Epidermal melanocyte (primary cell): ENCODE data around the gene CPD.

Experiments used
- DNase-seq: peaks from one replicate; pipeline ENCODE4 v3.0.0; 2011; ENCODE audit warnings: low spot score; ENCODE audit not compliant: insufficient read length

The CPD gene

GRCh38 chr17:30503558-30503957 is 124.8 kb downstream of the CPD start:
- DNase-seq = no peak

- no peak for DNase-seq
Measured at GRCh38 chr17:30505868-30506417, 127.2 kb downstream of the CPD start.

GRCh38 chr17:30506481-30506880 is 127.8 kb downstream of the CPD start:
- DNase-seq = no peak

DNA sequence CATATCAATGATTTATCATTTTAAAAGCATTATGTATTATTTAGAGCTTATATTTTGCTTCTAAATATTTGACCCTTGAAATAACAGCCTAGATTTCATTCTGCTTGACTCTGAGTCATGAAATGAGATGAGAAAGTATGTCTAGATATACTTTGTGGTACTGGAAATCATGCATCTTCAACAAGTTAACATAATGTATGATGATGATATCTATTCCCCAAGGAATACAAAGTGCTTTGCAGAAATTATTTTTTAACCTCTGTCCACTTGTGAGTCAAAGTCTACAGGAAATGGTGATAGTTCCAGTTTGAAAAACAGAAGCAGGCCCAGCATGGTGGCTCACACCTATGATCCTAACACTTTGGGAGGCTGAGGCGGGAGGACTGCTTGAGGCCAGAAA is 134.6 kb downstream of the CPD start:
- no peak for DNase-seq

DNA sequence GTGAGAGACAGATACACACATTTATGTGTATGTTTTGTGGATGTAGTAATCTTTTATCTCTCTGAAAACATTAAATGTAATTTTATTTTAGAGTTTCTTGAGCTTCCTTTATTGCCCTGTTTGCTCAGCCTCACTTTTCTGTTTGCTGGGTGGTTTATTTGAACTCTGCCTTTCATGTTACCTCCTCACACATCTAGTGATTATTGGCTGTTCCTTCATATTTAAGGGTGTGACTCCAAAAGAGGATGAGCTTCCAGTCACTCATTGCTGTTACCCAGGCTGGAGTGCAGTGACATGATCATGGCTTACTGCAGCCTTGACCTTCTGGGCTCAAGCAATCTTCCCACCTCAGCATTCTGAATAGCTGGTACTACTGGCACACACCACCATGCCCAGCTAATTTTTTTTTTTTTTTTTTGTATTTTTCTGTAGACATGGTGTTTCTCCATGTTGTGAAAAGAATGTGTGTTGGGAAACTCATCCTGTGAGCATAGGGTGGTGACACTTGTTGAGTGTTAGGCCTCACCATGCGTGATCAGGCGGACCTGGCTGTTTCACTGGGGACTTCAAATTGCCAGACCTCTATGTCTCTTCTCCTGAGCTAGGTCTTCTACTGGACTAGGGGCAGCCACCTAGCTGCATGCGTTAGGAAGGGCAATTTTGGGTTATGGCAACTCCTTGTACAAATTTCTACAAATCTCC is 136.3 kb downstream of the CPD start:
- DNase-seq = no peak

- no peak for DNase-seq
Measured at GRCh38 chr17:30517786-30518185, 139.1 kb downstream of the CPD start.

DNA sequence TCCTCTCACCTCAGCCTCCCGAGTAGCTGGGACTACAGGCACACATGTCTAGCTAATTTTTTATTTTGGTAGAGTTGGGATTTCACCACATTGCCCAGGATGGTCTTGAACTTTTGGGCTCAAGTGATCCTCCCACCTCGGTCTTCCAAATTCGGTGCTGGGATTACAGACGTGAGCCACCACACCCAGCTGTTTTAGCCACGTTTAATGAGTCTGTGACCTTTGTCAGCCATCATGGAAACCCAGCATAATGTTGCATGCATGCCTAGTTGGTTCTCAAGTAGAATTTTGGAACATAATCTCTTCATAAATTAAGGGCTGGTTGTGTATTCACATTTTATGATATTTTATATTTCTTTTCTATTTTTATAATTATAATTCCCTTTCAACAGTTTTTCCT is 140.4 kb downstream of the CPD start:
- DNase-seq = no peak
